GM12892 (cell line): ENCODE measurements around the gene CDH13.

ENCODE experiments used
- POLR2A ChIP-seq: IDR thresholded peaks from 2 replicates; pipeline ENCODE4 v1.6.1; 2011; ENCODE audit warnings: low read depth, low read length, control low read depth
- POLR2AphosphoS5 ChIP-seq: IDR thresholded peaks from 2 replicates; pipeline ENCODE4 v1.6.1; 2011; ENCODE audit warnings: low read depth, low read length, control low read depth
- TAF1 ChIP-seq: IDR thresholded peaks from 2 replicates; pipeline ENCODE4 v1.6.1; 2011; ENCODE audit warnings: low read depth, mild to moderate bottlenecking, control low read depth, low read length, borderline replicate concordance

DNA sequence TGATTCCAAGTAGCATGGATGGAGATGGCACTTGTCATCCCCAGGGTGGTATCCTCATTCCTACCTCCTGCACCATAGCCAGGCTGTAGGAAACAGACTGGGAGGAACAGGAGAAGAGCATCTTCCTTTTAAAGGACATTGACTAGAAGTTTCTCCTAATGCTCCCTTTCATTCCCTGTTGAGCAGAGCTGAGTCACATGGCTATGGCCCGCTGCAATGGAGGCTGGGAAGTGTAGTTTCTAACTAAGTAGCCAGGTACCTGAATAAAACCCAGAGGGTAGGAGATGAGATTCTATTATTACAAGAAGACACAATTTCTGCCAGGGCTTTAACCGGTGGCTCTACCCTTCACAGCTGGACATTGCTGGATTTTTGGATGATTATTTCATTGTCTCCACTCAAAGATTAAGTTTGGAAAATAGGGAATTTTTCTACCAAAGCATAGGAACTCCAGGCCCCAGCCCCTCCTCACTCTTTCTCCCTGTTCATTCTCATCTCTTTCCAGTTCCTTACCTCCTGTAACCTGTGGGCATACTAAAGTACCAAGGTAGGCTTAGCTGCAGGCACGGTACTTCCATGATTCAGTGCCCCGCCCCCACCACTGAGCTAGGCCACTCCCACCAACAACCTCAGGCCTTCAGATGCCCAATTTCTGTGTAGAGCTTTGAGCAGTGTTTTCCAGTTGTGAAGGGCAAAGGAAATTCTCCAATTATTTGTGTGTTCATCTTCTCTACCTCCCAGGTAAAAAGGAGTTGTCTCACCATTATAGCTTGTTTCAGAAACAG lies 378.3 kb downstream of the CDH13 start:
- TF ChIP-seq POLR2A (no peak), POLR2AphosphoS5 (no peak), TAF1 (no peak)
